HG03469 (cell line): ENCODE data around the gene KANSL3.
A peak's percentile ranks its signal among the peaks of the same experiment; 100 is the strongest.
"Not testable (repeated sequence)": the region's sequence is repeated elsewhere in the genome, so short reads cannot be mapped to it uniquely, and the experiment has no call there.

Source experiments
- ATAC-seq: cut with Tn5 transposase; IDR thresholded peaks from one replicate; pipeline ENCODE4 v1.9.1; 2021; ENCODE audit warnings: mild to moderate bottlenecking, moderate library complexity, moderate number of reproducible peaks; ENCODE audit not compliant: unreplicated experiment

Gene KANSL3

DNA sequence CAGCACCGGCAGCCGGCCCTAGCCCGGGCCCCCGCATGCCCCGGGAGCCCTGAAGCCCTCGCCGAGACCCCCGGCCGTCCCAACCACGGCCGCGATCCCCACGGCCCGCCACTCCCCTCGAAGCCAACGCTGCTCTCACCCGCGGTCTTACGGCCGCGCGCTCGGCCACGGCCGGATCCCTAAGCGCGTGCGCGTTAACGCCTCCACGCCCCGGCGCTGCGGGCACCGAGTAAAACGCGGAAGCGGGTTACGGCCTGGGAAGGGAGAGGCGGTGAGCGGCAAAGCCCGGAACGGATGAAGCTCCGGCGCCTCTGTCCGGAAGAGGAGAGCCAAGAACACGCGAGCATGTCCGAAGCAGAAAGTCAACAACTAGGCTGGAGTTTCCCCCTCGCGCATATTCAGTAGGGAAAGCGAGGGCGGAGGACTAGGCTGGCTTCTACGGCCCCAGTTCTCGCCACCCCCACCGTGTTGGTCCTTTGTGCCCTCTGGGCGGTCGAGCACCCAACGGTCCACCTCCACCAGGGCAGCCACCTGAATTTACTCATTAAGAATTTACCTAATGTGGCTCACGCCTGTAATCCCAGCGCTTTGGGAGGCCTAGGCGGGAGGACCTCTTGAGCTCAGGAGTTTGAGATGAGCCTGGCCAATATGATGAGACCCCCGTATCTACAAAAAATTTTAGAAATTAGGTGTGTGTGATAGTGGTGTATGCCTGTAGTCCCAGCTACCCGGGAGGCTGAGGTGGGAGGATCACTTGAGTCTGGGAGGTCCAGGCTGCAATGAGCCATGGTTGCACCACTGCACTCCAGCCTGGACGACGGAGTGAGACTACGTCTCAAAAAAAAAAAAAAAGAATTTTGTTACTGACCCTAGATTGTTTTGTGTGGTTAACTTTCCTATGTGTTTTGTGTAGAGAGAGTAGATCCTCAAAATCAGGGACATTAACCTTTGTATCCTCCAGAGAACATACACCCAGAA lies at the start of gene KANSL3:
Gene KANSL3 (minus strand): TSS at position 169 of the 978 bp plus-strand sequence. CDS start 1,177 bp downstream, outside the sequence.
- peak; percentile 71 for ATAC-seq

- ATAC-seq: no peak
These were observed 49.2 kb upstream of the KANSL3 start for GRCh38 chr2:96687266-96687665.

DNA sequence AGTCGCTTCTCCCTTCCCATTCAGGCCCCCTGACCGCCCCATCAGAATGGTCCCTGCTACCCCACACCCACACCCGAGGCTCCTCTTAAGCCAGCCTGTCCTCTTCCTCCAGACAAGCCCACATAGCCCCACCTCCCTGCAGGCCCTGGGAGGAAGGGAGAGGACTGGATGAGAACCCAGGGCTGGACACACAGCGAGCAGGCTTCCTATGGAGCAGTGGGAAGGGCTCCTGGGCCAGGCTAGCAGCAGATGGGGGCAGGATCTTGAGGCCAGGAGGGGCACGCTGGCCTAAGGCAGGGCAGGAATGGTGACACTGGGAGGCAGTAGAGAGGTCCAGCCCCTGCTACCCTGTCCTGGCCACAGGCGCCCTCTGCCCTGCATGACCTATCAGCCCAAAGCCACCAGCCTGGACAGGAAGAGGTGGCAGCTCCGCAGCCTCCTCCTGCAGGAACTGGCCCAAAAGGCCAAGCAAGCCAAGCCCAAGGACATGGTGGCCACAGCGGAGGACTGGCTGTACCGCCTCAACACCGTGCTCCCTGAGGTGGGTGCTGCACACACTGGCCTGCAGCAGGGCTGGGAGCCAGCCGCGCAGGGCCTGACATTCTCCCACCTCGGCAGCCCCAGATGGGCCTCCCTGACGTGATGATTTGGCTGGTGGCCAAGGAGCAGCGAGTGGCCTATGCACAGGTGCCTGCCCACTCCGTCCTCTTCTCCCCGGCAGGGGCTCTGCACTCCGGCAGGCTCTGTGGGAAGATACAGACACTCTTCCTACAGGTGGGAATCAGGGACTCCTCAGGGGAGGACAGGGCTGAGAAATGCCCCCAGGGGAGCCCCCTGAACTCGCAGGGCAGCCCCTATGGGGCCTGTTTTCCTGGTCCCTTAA lies 47.7 kb upstream of the KANSL3 start:
- no peak for ATAC-seq

DNA sequence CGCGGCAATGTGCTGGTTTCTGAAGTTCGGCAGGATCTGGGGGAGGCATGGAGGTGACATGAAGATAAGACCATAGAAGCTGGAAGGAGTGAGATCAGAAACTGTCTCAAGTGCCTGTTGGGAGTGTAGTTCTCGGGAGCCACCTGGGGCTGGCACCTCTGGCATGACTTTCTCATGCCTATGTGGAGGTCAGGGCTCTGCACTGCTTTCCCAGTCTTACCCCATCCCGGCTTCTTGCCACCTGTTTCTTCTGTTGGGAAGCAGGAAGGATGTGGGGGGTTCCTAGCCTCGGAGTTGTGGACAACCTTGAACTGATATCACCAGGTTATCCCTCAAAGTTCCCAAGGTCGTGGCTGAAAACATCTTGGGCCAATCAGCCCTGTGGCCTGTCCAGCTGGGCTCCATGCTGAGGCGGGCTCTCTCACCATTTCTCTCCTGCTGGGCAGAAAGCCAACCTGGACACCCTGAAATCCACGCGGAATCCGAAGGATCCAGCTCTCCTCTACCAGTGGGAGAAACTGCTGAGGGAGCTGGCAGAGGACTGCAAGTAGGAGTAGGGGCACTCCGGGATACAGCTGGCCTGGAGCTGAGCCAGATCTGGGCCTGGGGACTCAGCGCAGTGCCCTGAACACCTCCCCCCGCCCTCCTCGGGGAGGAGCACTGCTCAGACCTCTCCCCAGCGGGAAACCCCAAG lies 46.9 kb upstream of the KANSL3 start:
- ATAC-seq: no peak

- no peak for ATAC-seq
These were observed 46.1 kb upstream of the KANSL3 start for GRCh38 chr2:96683972-96684820.

DNA sequence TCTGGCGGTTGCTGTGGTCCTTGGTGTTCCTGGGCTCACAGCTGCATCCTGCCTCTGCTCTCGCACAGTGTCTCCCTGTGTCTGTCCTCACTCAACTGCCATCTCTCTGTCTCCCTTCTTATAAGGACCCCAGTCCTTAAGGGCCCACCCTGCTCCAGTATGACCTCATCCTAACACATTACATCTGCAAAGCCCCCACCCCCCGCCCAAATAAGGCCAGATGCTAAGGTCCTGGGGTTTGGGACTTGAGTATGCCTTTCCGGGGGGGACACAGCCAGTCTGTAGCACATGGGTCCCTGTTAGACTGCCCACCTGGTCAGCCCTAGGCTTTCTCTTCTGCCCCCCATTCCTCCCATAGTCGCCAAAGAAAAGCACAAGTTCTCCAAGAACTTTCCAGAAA lies 45.2 kb upstream of the KANSL3 start:
- ATAC-seq: no peak

DNA sequence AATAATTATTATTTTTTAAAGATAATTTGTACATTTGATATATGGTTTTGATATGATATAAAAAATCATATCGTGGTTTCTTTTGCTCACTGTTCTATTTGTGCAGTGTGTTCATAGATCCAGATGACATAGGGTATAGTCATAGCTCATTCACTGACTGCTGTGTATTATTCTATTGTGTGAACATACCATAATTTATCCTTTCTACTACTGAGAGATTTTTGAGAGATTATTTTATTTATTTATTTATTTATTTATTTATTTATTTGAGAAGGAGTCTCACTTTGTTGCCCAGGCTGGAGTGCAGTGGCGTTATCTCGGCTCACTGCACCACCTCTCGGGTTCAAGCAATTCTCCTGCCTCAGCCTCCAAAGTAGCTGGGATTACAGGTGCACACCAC lies 43.4 kb upstream of the KANSL3 start:
- no peak for ATAC-seq

DNA sequence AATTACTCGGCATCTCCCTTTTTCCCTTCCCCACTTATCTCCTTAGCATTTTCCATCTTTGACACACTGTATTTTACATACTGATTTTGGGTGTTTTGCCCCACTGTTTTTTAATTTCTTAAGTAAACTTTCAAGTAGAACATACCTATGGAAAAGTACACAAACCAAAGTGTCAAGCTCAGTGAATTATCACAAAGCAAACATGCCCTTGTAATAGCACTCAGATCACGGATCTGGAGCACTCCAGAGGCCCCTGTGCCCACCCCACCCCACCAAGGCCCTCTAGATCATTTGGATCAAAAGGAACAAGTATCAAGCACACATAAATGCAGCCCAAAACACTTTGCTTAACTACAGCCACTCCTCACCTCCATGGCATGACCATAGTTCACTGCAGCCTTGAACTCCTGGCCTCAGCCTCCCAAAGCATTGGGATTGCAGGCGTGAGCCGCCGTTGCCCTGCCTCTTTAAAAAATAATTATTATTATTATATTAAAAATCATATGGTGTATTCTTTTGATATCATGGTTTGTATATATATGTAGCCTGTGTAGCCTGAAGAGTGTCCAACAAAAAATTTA lies 42.5 kb upstream of the KANSL3 start:
- ATAC-seq: no peak

GRCh38 chr2:96679848-96680247 lies 41.7 kb upstream of the KANSL3 start:
- no peak for ATAC-seq

- ATAC-seq: no peak
These were observed 31.6 kb upstream of the KANSL3 start for GRCh38 chr2:96669539-96670215.

DNA sequence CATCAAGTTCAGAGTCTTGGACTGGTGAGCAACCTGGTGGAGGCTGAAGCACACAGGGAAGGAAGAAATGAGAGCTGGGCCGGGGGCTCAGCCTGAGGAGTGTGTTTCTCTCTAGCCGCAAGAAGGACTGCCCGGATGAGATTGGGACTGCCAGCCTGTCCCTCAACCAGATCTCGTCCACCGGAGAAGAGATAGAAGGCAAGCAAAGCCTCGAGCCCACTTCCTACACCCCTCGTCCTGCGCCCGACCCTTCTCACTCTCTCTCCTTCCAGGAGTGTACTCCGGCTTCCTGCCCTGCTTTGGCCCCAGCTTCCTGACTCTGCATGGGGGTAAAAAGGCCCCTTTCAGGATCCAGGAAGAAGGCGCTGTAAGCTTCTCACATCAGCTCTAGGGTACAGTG lies 30.7 kb upstream of the KANSL3 start:
- ATAC-seq: no peak

- ATAC-seq: not testable (repeated sequence)
These were observed 27.6 kb upstream of the KANSL3 start for GRCh38 chr2:96665717-96666116.

GRCh38 chr2:96665083-96665569 lies 27.0 kb upstream of the KANSL3 start:
- no peak for ATAC-seq

GRCh38 chr2:96664366-96664925 lies 26.3 kb upstream of the KANSL3 start:
- ATAC-seq: no peak

- no peak for ATAC-seq
These were observed 25.7 kb upstream of the KANSL3 start for GRCh38 chr2:96663829-96664228.

GRCh38 chr2:96663177-96663576 lies 25.1 kb upstream of the KANSL3 start:
- ATAC-seq: no peak

DNA sequence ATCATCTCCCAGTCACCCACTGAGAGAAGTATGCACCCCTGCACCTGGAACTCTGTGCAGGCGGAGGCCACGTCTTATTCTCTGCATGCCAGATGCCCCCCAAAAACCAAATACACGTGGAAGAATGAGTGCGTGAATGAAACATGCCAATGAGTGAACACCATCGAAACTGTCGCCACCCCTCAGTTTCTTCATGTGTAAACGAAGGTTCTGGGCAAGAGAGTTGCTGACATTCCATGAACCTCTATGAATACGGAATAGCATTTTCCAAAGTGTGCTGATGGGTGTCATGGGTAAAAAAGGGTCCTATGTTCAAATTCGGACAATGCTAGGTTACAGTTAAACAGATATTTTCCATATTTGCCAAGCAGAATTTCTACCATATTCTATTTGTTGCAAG lies 24.2 kb upstream of the KANSL3 start:
- no peak for ATAC-seq

GRCh38 chr2:96661324-96661723 lies 23.2 kb upstream of the KANSL3 start:
- ATAC-seq: no peak

- ATAC-seq: no peak
These were observed 18.4 kb upstream of the KANSL3 start for GRCh38 chr2:96656540-96656939.
